ENCODE results near the gene POLR1H. TPM values are rescaled to one million over a fixed set of nuclear protein-coding genes. Genes with fewer than 3 reads are reported as not detected.
A peak's percentile ranks its signal among the peaks of the same experiment; 100 is the strongest.

Gene POLR1H
- total RNA-seq, 1 experiment from 2014 or later = 31.9 TPM

DNA sequence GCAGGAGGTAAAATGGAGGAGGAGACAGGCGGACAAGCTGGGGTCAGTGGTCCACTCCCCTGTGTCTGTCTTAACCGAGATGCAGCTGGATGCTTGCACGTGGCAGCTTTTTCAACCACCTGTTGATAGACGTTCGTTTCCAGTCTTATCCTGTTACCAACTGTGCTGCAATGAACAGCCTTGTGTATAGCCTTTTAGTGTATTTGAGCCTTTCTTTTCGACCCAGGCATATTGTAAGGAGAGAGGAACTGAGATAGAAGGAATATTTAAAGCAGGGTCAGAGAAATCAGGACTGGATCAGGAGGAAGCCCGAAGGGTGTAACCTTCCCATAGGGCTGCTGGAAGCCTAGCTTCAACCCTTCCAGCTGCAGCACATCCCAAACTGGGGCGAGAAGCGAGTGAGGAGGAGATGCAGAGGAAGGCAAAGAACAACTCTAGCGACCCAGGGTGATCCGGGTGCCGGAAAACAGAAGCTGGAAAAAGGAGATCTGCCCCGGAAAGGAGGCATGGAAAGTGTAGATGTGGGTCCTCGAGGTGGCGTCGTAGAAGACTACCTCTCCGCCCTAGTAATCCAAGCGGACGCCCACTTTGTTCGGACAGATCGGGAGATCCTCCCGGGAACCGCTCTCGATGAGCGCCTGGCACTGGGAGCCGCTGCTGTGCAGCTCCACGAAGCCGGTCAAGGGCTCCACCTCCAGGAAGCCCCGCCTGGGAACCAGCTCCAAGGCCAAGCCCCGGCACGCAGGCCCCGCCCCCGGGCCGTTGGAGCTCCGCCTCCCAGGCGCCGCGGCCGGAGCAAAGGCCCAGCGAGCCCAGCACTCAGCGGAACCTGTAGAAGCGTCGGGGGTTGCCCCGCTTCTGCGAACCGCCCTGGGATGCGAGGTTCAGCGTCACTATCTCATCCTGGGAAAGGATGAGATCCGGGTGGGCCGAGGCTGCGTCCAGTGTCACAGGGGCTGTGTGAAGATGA lies 40.7 kb downstream of the POLR1H start:
- Histone ChIP-seq H3K27ac (ENCODE audit: insufficient read length, low read depth, low read length) (no peak overlapping the region), H2BK15ac (ENCODE audit: low read depth, low read length) (no peak overlapping the region), H2BK20ac (ENCODE audit: low read depth, low read length, poor library complexity, severe bottlenecking) (no peak overlapping the region), H3K9ac (ENCODE audit: extremely low read depth, insufficient read length, low read length) (no peak overlapping the region), H3K9me3 (ENCODE audit: control insufficient read depth, low read depth, low read length) (no peaks in the 10 kb centered on the region), H2AK5ac (ENCODE audit: insufficient read length, low read length) (no peak overlapping the region), H2AFZ (ENCODE audit: low read length) (no peak overlapping the region), H4K5ac (ENCODE audit: insufficient read length, low read depth, low read length) (no peak overlapping the region), H3K23me2 (ENCODE audit: insufficient read length, low read depth, low read length, poor library complexity, severe bottlenecking) (peaks cover 22% of the 10 kb centered on the region), H2BK120ac (ENCODE audit: low read depth, low read length, poor library complexity, severe bottlenecking) (no peak overlapping the region), H3K4me2 (ENCODE audit: insufficient read depth, insufficient read length, low read length) (peak overlapping the region; percentile 95), H3K18ac (ENCODE audit: insufficient read length, low read depth, low read length) (no peak overlapping the region), H4K20me1 (ENCODE audit: control insufficient read depth, insufficient read depth, insufficient read length) (no peaks in the 10 kb centered on the region), H3K23ac (ENCODE audit: insufficient read length, low read depth, low read length) (no peak overlapping the region), H3K4ac (ENCODE audit: low read depth, low read length) (no peak overlapping the region), H3K4me1 (ENCODE audit: insufficient read depth, low read length) (peaks cover 5% of the 10 kb centered on the region; the same call in 1 of the 2 replicates), H4K8ac (replicated peaks; ENCODE audit: insufficient read length, low read depth, low read length) (no peak overlapping the region), H3K14ac (ENCODE audit: insufficient read depth, low read length) (no peak overlapping the region), H3K79me1 (ENCODE audit: insufficient read depth, low read depth, low read length, poor library complexity, severe bottlenecking) (no peaks in the 10 kb centered on the region), H2BK12ac (ENCODE audit: insufficient read length, low read depth, low read length) (no peak overlapping the region), H3K79me2 (ENCODE audit: insufficient read depth, low read length) (no peaks in the 10 kb centered on the region), H3K56ac (ENCODE audit: insufficient read length, low read depth, low read length) (no peak overlapping the region), H4K91ac (ENCODE audit: insufficient read length, low read depth, low read length) (no peak overlapping the region), H2BK5ac (ENCODE audit: insufficient read length, low read length) (no peak overlapping the region), H3K27me3 (ENCODE audit: insufficient read depth, low read length) (peaks cover 36% of the 10 kb centered on the region; the same call in 1 of the 2 replicates), H3T11ph (ENCODE audit: low read length) (no peak overlapping the region)
- Mint-ChIP-seq H3K27ac (no peak overlapping the region), H3K36me3 (ENCODE audit: insufficient read depth in 1 of 3, low read depth in 3 of 3) (peaks cover 0 to 2% (median 0%) of the 10 kb centered on the region in 3 experiments; a peak in 1 of 7 replicates), H3K4me3 (peak overlapping the region; percentile 52 to 83), H3K9me3 (peaks cover 0 to 5% of the 10 kb centered on the region in 2 experiments; a peak in 3 of 5 replicates), H3K4me1 (peaks cover 37 to 39% of the 10 kb centered on the region in 2 experiments), H3K27me3 (ENCODE audit: low read depth) (peaks cover 97% of the 10 kb centered on the region)
- WGBS (ENCODE audit: extremely low coverage, insufficient read length, low lambda C conversion rate) = no CpG with 5 or more reads among the region's 51 CpGs
- TF ChIP-seq, protein P1, sequence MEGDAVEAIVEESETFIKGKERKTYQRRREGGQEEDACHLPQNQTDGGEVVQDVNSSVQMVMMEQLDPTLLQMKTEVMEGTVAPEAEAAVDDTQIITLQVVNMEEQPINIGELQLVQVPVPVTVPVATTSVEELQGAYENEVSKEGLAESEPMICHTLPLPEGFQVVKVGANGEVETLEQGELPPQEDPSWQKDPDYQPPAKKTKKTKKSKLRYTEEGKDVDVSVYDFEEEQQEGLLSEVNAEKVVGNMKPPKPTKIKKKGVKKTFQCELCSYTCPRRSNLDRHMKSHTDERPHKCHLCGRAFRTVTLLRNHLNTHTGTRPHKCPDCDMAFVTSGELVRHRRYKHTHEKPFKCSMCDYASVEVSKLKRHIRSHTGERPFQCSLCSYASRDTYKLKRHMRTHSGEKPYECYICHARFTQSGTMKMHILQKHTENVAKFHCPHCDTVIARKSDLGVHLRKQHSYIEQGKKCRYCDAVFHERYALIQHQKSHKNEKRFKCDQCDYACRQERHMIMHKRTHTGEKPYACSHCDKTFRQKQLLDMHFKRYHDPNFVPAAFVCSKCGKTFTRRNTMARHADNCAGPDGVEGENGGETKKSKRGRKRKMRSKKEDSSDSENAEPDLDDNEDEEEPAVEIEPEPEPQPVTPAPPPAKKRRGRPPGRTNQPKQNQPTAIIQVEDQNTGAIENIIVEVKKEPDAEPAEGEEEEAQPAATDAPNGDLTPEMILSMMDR (conservative IDR thresholded peaks at IDR 0.05) = no peak; the same call in 2 of the 3 replicates
- DNase-seq = peak; percentile 95

All from H9 (cell line).